ENCODE measurements around the gene LIX1.

GRCh38 chr5:97141031-97141430 is 1.4 kb downstream of the LIX1 start:
- no peak for TF ChIP-seq CTCF (IDR thresholded peaks at IDR 0.05)
- TF ChIP-seq POLR2A (IDR thresholded peaks at IDR 0.05): no peak

Measured in adrenal gland (tissue), 5 donors.